CD4-positive, alpha-beta T cell (primary cell): ENCODE data around the gene PSMA1. TPM values are rescaled to one million over a fixed set of nuclear protein-coding genes. Genes with fewer than 3 reads are reported as not detected.
"Not testable (repeated sequence)": the region's sequence is repeated elsewhere in the genome, so short reads cannot be mapped to it uniquely, and the experiment has no call there.

Experiments used
- ATAC-seq: fragments of 200-7000 bp; cut with Tn5 transposase; one replicate; pipeline ENCODE4 v1.10.0; 2022; ENCODE audit warnings: mild to moderate bottlenecking; ENCODE audit not compliant: poor library complexity
- CTCF ChIA-PET: fragments of 350-600 bp; sonication (Branson Sonifier 250); formaldehyde crosslinking; loops from one replicate; lab custom pipeline; 2021; ENCODE audit warnings: antibody characterized with exemption, inconsistent platforms; lab: Charles Lee
- POLR2A ChIA-PET: fragments of 350-600 bp; sonication (Branson Sonifier 250); formaldehyde crosslinking; loops from one replicate; lab custom pipeline; 2021; ENCODE audit warnings: antibody characterized with exemption, inconsistent platforms; lab: Charles Lee
- DNase-seq, 14 experiments: peaks; one replicate each; pipeline ENCODE4 v3.0.0-alpha.2; 2013 to 2020; ENCODE audit warnings: mixed read lengths in 2 of 14
- H3K27ac ChIP-seq, 2 donors: one replicate each; pipeline versions ENCODE4 v1.5.1 to v1.7.0; 2013; ENCODE audit warnings: low read length in 2 of 2, low read depth in 1 of 2, mild to moderate bottlenecking in 1 of 2
- H3K27me3 ChIP-seq, 2 experiments: 1 replicate in 1 of 2; 2 replicates in 1 of 2; pipeline versions ENCODE4 v1.6.1 to v1.7.0; 2013; ENCODE audit warnings: low read length in 2 of 2, control low read depth in 1 of 2, mild to moderate bottlenecking in 1 of 2, moderate library complexity in 1 of 2; ENCODE audit not compliant: insufficient read depth in 2 of 2, control insufficient read depth in 1 of 2
- H3K36me3 ChIP-seq: one replicate; pipeline ENCODE4 v1.6.1; 2013; ENCODE audit warnings: low read length, control low read depth; ENCODE audit not compliant: insufficient read depth
- H3K4me1 ChIP-seq: one replicate; pipeline ENCODE4 v1.6.1; 2013; ENCODE audit warnings: low read length, control low read depth; ENCODE audit not compliant: insufficient read depth
- H3K4me3 ChIP-seq: one replicate; pipeline ENCODE4 v1.5.1; 2013; ENCODE audit warnings: mild to moderate bottlenecking, low read length, moderate library complexity
- H3K9me3 ChIP-seq, 2 experiments: 1 replicate in 1 of 2; 2 replicates in 1 of 2; pipeline versions ENCODE4 v1.6.1 to v1.7.0; 2013; ENCODE audit warnings: low read length in 2 of 2, mild to moderate bottlenecking in 2 of 2, control low read depth in 1 of 2, moderate library complexity in 1 of 2; ENCODE audit not compliant: control insufficient read depth in 1 of 2, insufficient read depth in 1 of 2
- H3K27ac Mint-ChIP-seq: one replicate; pipeline ENCODE4 v1.8.0; 2020; ENCODE audit warnings: mixed read lengths
- H3K27me3 Mint-ChIP-seq: one replicate; pipeline ENCODE4 v1.8.0; 2021; ENCODE audit warnings: mixed read lengths
- H3K36me3 Mint-ChIP-seq: one replicate; pipeline ENCODE4 v1.8.0; 2021; ENCODE audit warnings: low read depth, mixed read lengths
- H3K4me1 Mint-ChIP-seq: one replicate; pipeline ENCODE4 v1.8.0; 2021; ENCODE audit warnings: low read depth, mixed read lengths
- H3K4me3 Mint-ChIP-seq: one replicate; pipeline ENCODE4 v1.8.0; 2020; ENCODE audit warnings: mild to moderate bottlenecking, mixed read lengths
- H3K9me3 Mint-ChIP-seq: one replicate; pipeline ENCODE4 v1.8.0; 2020; ENCODE audit warnings: mixed read lengths
- CTCF ChIP-seq: fragments of 200-600 bp; IDR thresholded peaks from one replicate; pipeline ENCODE4 v1.8.0; 2022; ENCODE audit warnings: antibody characterized with exemption, mild to moderate bottlenecking
- intact Hi-C, 2 experiments: fragments of 100-400 bp; cut with DNase I in 1 of 2; cut with micrococcal nuclease in 1 of 2; formaldehyde crosslinking; loops; one replicate each; pipeline versions ENCODE4 v1.15.1 to v1.9.0; 2023 to 2025; cut with DNase I, micrococcal nuclease
- polyA plus RNA-seq, 2 donors: library from polyadenylated mRNA; unstranded; fragments of 120-200 nt; gene quantifications; one replicate each; pipeline ENCODE4 v1.2.1, GENCODE V29; 2013
- total RNA-seq, 174 experiments: library from RNA in 2 of 174; stranded (reverse) in 2 of 174; gene quantifications; one replicate each; pipeline ENCODE4 v1.2.3 and lab custom pipeline; 2021 to 2026

The PSMA1 gene
- total RNA-seq (100 to 1,000 TPM; 170 to 175 TPM), total RNA-seq (lab: John Stamatoyannopoulos, UW) (18.2 to 89.6 (median 35.6) reads per million in 172 experiments)
- 134 TPM for polyA plus RNA-seq (2013, experiment 1 of 2)
- polyA plus RNA-seq (2013, experiment 2 of 2) = 131 TPM

- H3K27ac ChIP-seq = peak within 1 kb of the TSS; percentile 81 to 83
- Mint-ChIP-seq H3K9me3 (no peaks in the 10 kb centered on the region), H3K4me1 (peaks cover 37% of the 10 kb centered on the region), H3K27ac (peak within 1 kb of the TSS; percentile 94), H3K4me3 (peak within 1 kb of the TSS; percentile 96), H3K27me3 (no peaks in the 10 kb centered on the region), H3K36me3 (peaks cover 42% of the 10 kb centered on the region)
- DNase-seq (peak; percentile 79 to 95 (median 87)), ATAC-seq (peak; percentile 90)
- peaks cover 14% of the 10 kb centered on the region for H3K4me1 ChIP-seq
- H3K36me3 ChIP-seq = peaks cover 26% of the 10 kb centered on the region
- ChIA-PET CTCF (interaction anchor here (1.0 to 2.3 kb wide), 7 partner anchors 20 to 388 kb away, joined by 3 to 11 read pairs (median 3); partner anchors contain the start of genes COPB1 and PDE3B), POLR2A (interaction anchor here (0.8 to 3.2 kb wide), 15 partner anchors 20 to 555 kb away, joined by 3 to 39 read pairs (median 6); partner anchors contain the start of genes COPB1, CYP2R1 and PDE3B)
- intact Hi-C loops = loop anchor here (1.0 to 5.0 kb wide), 9 partner anchors 19 to 373 kb away; partner anchors contain the start of genes CYP2R1 (in 1 of the 2) and PDE3B (in 1 of the 2)
- H3K9me3 ChIP-seq = no peaks in the 10 kb centered on the region
- no peaks in the 10 kb centered on the region for H3K27me3 ChIP-seq
- TF ChIP-seq CTCF = peak; percentile 36
- H3K4me3 ChIP-seq = peak within 1 kb of the TSS; percentile 74
These were observed at the start of gene PSMA1 for GRCh38 chr11:14519917-14520746. Gene PSMA1 (minus strand): TSS chr11:14520386. CDS start chr11:14520299, 87 bp downstream.

DNA sequence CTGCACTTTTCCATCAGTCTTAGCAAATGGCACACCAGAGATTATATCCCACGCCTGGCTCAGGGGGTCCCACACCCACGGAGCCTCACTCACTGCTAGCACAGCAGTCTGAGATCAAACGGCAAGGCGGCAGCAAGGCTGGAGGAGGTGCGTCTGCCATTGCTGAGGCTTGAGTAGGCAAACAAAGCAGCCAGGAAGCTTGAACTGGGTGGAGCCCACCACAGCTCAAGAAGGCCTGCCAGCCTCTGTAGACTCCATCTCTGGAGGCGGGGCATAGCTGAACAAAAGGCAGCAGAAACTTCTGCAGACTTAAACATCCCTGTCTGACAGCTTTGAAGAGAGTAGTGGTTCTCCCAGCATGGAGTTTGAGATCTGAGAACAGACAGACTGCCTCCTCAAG lies 49.3 kb upstream of the PSMA1 start:
- peaks cover 67% of the 10 kb centered on the region for H3K4me1 Mint-ChIP-seq
- H3K36me3 ChIP-seq, H3K27ac ChIP-seq, H3K27me3 ChIP-seq, H3K27me3 Mint-ChIP-seq, CTCF ChIA-PET, intact Hi-C loops: not testable (repeated sequence)
- peak overlapping the region; percentile 88 for H3K27ac Mint-ChIP-seq
- H3K36me3 Mint-ChIP-seq = peaks cover 92% of the 10 kb centered on the region
- POLR2A ChIA-PET = interaction anchor here (0.6 to 6.0 kb wide), 5 partner anchors 9 to 76 kb away, joined by 3 to 54 read pairs (median 20); no protein-coding TSS in a partner anchor
- Histone ChIP-seq H3K9me3 (peaks cover 14 to 21% of the 10 kb centered on the region in 2 experiments), H3K4me1 (peaks cover 30% of the 10 kb centered on the region), H3K4me3 (peak overlapping the region; percentile 5)
- peak overlapping the region; percentile 34 for H3K4me3 Mint-ChIP-seq
- ATAC-seq = peak; percentile 48
- H3K9me3 Mint-ChIP-seq = peaks cover 20% of the 10 kb centered on the region
- DNase-seq = peak; percentile 27 to 76 (median 50)

GRCh38 chr11:14567064-14567651 lies 47.0 kb upstream of the PSMA1 start:
- CTCF ChIA-PET = interaction anchor here (3.3 kb wide), 1 partner anchor 11 kb away, joined by 11 read pairs; no protein-coding TSS in a partner anchor
- TF ChIP-seq CTCF = no peak
- no peaks in the 10 kb centered on the region for H3K36me3 ChIP-seq
- peaks cover 30% of the 10 kb centered on the region for H3K4me1 ChIP-seq
- intact Hi-C loops = no loop called here
- H3K4me1 Mint-ChIP-seq = peaks cover 65% of the 10 kb centered on the region
- POLR2A ChIA-PET = interaction anchor here (1.2 to 6.0 kb wide), 4 partner anchors 9 to 47 kb away, joined by 4 to 54 read pairs (median 21); partner anchors contain the start of gene PSMA1
- H3K36me3 Mint-ChIP-seq = peaks cover 68% of the 10 kb centered on the region
- no peak overlapping the region for H3K27ac ChIP-seq
- no peaks in the 10 kb centered on the region for H3K27me3 ChIP-seq
- DNase-seq (no peak), ATAC-seq (no peak)
- H3K9me3 Mint-ChIP-seq = peaks cover 15% of the 10 kb centered on the region
- peak overlapping the region; percentile 37 for H3K27ac Mint-ChIP-seq
- H3K27me3 Mint-ChIP-seq = no peaks in the 10 kb centered on the region
- H3K4me3 Mint-ChIP-seq = no peak overlapping the region
- peaks cover 9 to 17% of the 10 kb centered on the region in 2 experiments for H3K9me3 ChIP-seq
- no peak overlapping the region for H3K4me3 ChIP-seq
